ENCODE results near the gene AKT3. TPM values are rescaled to one million over a fixed set of nuclear protein-coding genes. Genes with fewer than 3 reads are reported as not detected.

AKT3 gene
- total RNA-seq, 1 experiment from 2014 or later, result 55.0 TPM

DNA sequence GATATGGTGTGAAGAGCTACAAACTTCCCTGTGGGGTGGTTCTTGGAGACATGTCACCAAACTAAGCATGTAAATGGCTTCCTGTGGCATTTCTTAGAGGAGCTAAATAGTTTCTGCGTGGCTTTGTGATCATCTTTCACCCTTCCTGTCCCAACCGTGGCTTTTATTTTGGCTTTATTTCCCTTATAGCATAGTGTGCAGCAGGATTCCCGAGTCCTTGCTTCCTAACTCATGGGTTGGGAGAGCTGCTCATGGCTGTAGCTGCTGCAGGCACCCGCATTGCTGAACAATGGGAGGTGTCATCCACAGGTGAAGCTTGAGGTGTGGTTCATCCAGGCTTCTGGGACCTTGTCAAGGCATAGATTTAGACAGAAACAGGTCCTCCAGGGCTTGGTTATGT, 402.2 kb downstream of the AKT3 start:
- Histone ChIP-seq H3K27ac (no peak overlapping the region), H3K4me1 (replicated peaks) (peaks cover 3% of the 10 kb centered on the region; the same call in 1 of the 2 replicates), H3K9me3 (replicated peaks) (no peaks in the 10 kb centered on the region), H3K4me3 (no peak overlapping the region), H3K36me3 (no peaks in the 10 kb centered on the region; the same call in 1 of the 2 replicates), H3K27me3 (replicated peaks) (no peaks in the 10 kb centered on the region)
- DNase-seq (ENCODE audit: low read depth in 1 of 2, low spot score in 2 of 2), result no peak

DNA sequence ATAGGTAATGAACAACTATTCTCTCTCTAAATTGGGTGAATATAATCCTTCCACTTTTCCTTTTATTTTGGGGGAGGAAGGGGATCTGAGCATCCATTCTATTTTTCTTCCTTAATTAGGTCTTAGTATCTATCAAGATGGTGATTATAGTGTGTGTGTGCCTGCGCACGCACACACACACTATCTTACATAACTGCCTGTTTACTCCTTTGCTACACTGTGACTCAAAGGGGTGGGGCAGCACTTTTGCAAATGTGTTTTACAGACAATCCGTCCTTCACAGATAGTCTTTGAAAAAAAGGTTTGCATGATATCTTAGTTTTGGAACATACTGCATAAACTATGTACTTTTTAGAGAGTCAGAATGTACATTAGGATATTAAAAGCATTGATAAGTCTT, 402.7 kb downstream of the AKT3 start:
- no peaks in the 10 kb centered on the region for H3K27me3 ChIP-seq (replicated peaks)
- DNase-seq (ENCODE audit: low read depth in 1 of 2, low spot score in 2 of 2), result no peak
- no peak overlapping the region for H3K4me3 ChIP-seq
- H3K9me3 ChIP-seq (replicated peaks), result no peaks in the 10 kb centered on the region
- H3K4me1 ChIP-seq (replicated peaks), result peaks cover 3% of the 10 kb centered on the region; the same call in 1 of the 2 replicates
- H3K27ac ChIP-seq, result no peak overlapping the region
- H3K36me3 ChIP-seq, result no peaks in the 10 kb centered on the region

GRCh38 chr1:243443557-243443956, 406.5 kb downstream of the AKT3 start:
- Histone ChIP-seq H3K27ac (no peak overlapping the region), H3K4me1 (replicated peaks) (peaks cover 20% of the 10 kb centered on the region), H3K36me3 (no peaks in the 10 kb centered on the region), H3K4me3 (no peak overlapping the region), H3K9me3 (replicated peaks) (no peaks in the 10 kb centered on the region), H3K27me3 (replicated peaks) (no peaks in the 10 kb centered on the region)
- no peak for DNase-seq (ENCODE audit: low read depth in 1 of 2, low spot score in 2 of 2)

- Histone ChIP-seq H3K4me1 (replicated peaks) (peaks cover 17% of the 10 kb centered on the region), H3K27me3 (replicated peaks) (no peaks in the 10 kb centered on the region), H3K36me3 (no peaks in the 10 kb centered on the region), H3K4me3 (no peak overlapping the region), H3K9me3 (replicated peaks) (no peaks in the 10 kb centered on the region), H3K27ac (no peak overlapping the region)
- no peak for DNase-seq (ENCODE audit: low read depth in 1 of 2, low spot score in 2 of 2)
Measured at GRCh38 chr1:243441601-243442000, 408.4 kb downstream of the AKT3 start.

DNA sequence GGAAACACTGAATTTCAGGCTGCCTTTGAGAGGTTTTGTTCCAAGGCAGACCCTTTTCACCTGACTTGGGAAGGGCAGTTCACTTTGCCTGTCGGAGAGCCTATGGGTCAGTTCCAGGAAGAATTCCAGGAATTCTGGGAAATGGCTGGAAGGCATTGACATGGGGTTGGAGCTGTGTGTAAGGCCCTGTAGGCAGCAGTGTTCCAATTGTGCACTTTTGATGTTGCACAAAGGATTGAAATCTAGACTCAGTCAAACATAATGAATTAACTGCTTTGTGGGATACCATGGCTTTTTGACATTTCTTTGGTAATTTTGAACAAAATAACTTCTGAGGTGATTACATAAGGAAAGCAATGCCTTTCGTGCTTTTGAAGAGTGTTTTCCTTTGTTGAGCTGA, 409.6 kb downstream of the AKT3 start:
- Histone ChIP-seq H3K36me3 (no peaks in the 10 kb centered on the region), H3K27ac (peak overlapping the region; percentile 80), H3K9me3 (replicated peaks) (no peaks in the 10 kb centered on the region), H3K27me3 (replicated peaks) (no peaks in the 10 kb centered on the region), H3K4me3 (no peak overlapping the region), H3K4me1 (replicated peaks) (peaks cover 20% of the 10 kb centered on the region)
- DNase-seq (ENCODE audit: low read depth in 1 of 2, low spot score in 2 of 2), result peak; percentile 59 to 73

DNA sequence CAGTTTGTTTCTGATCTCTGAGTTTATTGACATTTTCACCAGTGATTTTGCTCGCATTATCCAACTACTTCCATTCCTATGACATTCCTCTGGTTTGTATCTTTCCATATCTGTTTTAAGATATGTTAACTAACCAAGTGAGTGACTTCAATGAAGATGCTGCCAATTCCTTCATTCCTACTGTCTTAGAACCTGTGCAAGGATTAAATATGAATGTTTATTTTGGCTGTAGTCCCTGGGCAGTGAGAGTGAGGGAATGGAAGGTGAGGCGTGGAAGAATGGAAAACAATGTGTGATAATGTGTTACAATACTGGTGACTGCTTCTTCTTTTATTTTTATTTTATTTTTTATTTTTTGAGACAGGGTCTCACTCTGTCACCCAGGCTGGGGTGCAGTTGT, 411.2 kb downstream of the AKT3 start:
- H3K27ac ChIP-seq, result no peak overlapping the region
- peaks cover 30% of the 10 kb centered on the region for H3K4me1 ChIP-seq (replicated peaks)
- H3K36me3 ChIP-seq, result no peaks in the 10 kb centered on the region
- no peaks in the 10 kb centered on the region; the same call in 1 of the 2 replicates for H3K9me3 ChIP-seq (replicated peaks)
- no peak overlapping the region for H3K4me3 ChIP-seq
- no peaks in the 10 kb centered on the region for H3K27me3 ChIP-seq (replicated peaks)
- no peak for DNase-seq (ENCODE audit: low read depth in 1 of 2, low spot score in 2 of 2)

Other genes with a start within 250 kb of the AKT3 start
- gene ZBTB18, start 201.0 kb upstream of the AKT3 start, total RNA-seq (2014; rRNA removed; shearing (Covaris generic)), result 36.2 and 38.0 TPM in 2 replicates